BJ (cell line): ENCODE measurements around the gene CREB3L2. TPM values are rescaled to one million over a fixed set of nuclear protein-coding genes. Genes with fewer than 3 reads are reported as not detected.
"Not testable (repeated sequence)": the region's sequence is repeated elsewhere in the genome, so short reads cannot be mapped to it uniquely, and the experiment has no call there.

Experiments
- CTCF ChIA-PET: fragments of 350-600 bp; formaldehyde crosslinking; extraction: SDS; loops from one replicate; lab custom pipeline; 2021; ENCODE audit warnings: antibody characterized with exemption, inconsistent platforms; lab: Yijun Ruan, JAX
- POLR2A ChIA-PET: fragments of 300-600 bp; sonication (Branson Sonifier 250); formaldehyde crosslinking; extraction: SDS; loops from one replicate; lab custom pipeline; 2021; ENCODE audit warnings: antibody characterized with exemption; lab: Charles Lee
- DNase-seq: peaks from one replicate; pipeline ENCODE4 v3.0.0-alpha.2; 2011; ENCODE audit warnings: low read depth
- H3K27me3 ChIP-seq: 2 replicates; pipeline ENCODE4 v1.6.0; 2011; ENCODE audit warnings: low read length; ENCODE audit not compliant: control insufficient read depth, insufficient read depth
- H3K36me3 ChIP-seq: 2 replicates; pipeline ENCODE4 v1.5.1; 2011; ENCODE audit warnings: low read length; ENCODE audit not compliant: control insufficient read depth, insufficient read depth
- H3K4me3 ChIP-seq: 2 replicates; pipeline ENCODE4 v1.5.1; 2011; ENCODE audit warnings: low read depth, mild to moderate bottlenecking, control low read depth, low read length
- CTCF ChIP-seq: IDR thresholded peaks from 2 replicates; pipeline ENCODE4 v1.5.1; 2011; ENCODE audit warnings: low read depth, mild to moderate bottlenecking, control low read depth, inconsistent platforms, low read length, moderate library complexity; ENCODE audit not compliant: insufficient read depth
- polyA minus RNA-seq: library from RNA; depleted of rRNA, polyadenylated mRNA; stranded (reverse); fragments of >200 nt; gene quantifications from 2 replicates; pipeline ENCODE4 v1.2.3, GENCODE V29; 2011; rRNA and poly(A)+ RNA removed
- polyA plus RNA-seq: library from polyadenylated mRNA; depleted of rRNA; stranded (reverse); fragments of >200 nt; gene quantifications from 2 replicates; pipeline ENCODE4 v1.2.3, GENCODE V29; 2011; rRNA removed

The CREB3L2 gene
- polyA plus RNA-seq, result 50.3 and 62.2 TPM in 2 replicates
- polyA minus RNA-seq, result 87.7 and 119 TPM in 2 replicates

DNA sequence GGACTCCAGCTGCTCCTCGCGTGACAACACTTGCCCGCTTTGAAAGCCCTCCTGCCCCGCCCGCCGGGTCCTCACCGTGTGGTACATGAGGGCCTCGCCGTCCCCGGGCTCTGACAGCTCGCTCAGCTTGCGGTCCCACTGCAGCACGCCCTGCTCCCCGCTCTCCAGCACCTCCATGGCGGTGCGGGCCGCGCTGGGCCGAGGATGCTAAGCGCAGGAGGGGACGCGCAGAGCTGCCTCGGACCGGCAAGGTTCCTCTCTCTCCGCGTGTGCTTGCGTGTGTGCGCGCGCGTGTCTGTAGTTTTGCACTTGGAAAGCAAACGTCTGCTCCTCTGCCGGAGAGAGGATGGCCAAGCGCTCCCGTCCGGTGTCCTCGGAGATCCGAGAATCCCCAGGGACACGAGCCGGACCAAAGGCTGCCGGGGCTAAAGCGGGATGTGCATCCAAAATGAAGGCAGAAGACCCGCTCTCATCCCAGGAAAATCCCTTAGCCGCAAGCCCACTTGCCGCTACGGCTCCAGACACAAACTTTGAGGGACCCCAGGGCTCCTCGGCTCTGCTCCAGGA is at the start of gene CREB3L2:
Gene CREB3L2, minus strand, starts transcription at position 558 of the 567 bp plus-strand sequence. Its CDS starts 381 bp downstream, at position 177.
- POLR2A ChIA-PET, result no interaction called here
- peak within 1 kb of the TSS; percentile 97 for H3K4me3 ChIP-seq

GRCh38 chr7:138049505-138050116 is 47.7 kb upstream of the CREB3L2 start:
- Histone ChIP-seq H3K4me3 (no peak overlapping the region), H3K36me3 (no peaks in the 10 kb centered on the region), H3K27me3 (no peaks in the 10 kb centered on the region)
- ChIA-PET CTCF (interaction anchor here (1.0 kb wide), 1 partner anchor 9 kb away, joined by 3 read pairs; no protein-coding TSS in a partner anchor), POLR2A (no interaction called here)
- no peak for TF ChIP-seq CTCF
- DNase-seq, result no peak

More for the DNA sequence above, at the start of gene CREB3L2:
- no peak for TF ChIP-seq CTCF
- CTCF ChIA-PET, result interaction anchor here (0.5 to 13.5 kb wide), 39 partner anchors 8 to 375 kb away, joined by 3 to 371 read pairs (median 4); no protein-coding TSS in a partner anchor
- H3K36me3 ChIP-seq, result no peaks in the 10 kb centered on the region
- no peak for DNase-seq
- no peaks in the 10 kb centered on the region for H3K27me3 ChIP-seq

GRCh38 chr7:138047907-138048306 is 46.0 kb upstream of the CREB3L2 start:
- DNase-seq, result no peak
- TF ChIP-seq CTCF, result no peak
- H3K4me3 ChIP-seq, result no peak overlapping the region
- no peaks in the 10 kb centered on the region for H3K36me3 ChIP-seq
- POLR2A ChIA-PET, result no interaction called here
- CTCF ChIA-PET, result no interaction called here
- H3K27me3 ChIP-seq, result no peaks in the 10 kb centered on the region

GRCh38 chr7:138044897-138045296 is 43.0 kb upstream of the CREB3L2 start:
- no peak for DNase-seq

DNA sequence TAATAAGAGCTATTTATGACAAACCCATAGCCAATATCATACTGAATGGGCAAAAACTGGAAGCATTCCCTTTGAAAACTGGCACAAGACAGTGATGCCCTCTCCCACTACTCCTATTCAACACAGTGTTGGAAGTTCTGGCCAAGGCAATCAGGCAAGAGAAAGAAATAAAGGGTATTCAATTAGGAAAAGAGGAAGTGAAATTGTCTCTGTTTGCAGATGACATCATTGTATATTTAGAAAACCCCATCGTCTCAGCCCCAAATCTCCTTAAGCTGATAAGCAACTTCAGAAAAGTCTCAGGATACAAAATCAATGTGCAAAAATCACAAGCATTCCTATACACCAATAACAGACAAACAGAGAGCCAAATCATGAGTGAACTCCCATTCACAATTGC is 38.2 kb upstream of the CREB3L2 start:
- H3K4me3 ChIP-seq, DNase-seq, H3K36me3 ChIP-seq, POLR2A ChIA-PET, H3K27me3 ChIP-seq, CTCF ChIA-PET: not testable (repeated sequence)

More at GRCh38 chr7:138044897-138045296, 43.0 kb upstream of the CREB3L2 start:
- no peaks in the 10 kb centered on the region for H3K36me3 ChIP-seq
- H3K27me3 ChIP-seq, result no peaks in the 10 kb centered on the region
- ChIA-PET POLR2A (no interaction called here), CTCF (interaction anchor here (0.5 kb wide), 1 partner anchor 37 kb away, joined by 3 read pairs; no protein-coding TSS in a partner anchor)
- TF ChIP-seq CTCF, result no peak
- no peak overlapping the region for H3K4me3 ChIP-seq
